Tibial nerve (tissue), 4 donors: ENCODE results near the gene RPL18.

ENCODE experiments used
- CTCF ChIP-seq, 5 experiments: fragments of 200-600 bp in 3 of 5; fragments of 450-650 bp in 2 of 5; sonication (generic) in 3 of 5; IDR thresholded peaks; one replicate each; pipeline ENCODE4 v1.5.1; 2016 to 2019; ENCODE audit warnings: antibody characterized with exemption in 5 of 5, mild to moderate bottlenecking in 3 of 5, moderate library complexity in 2 of 5
- EP300 ChIP-seq, 2 donors: sonication (generic); formaldehyde crosslinking; IDR thresholded peaks; one replicate each; pipeline ENCODE4 v1.6.1; 2017; ENCODE audit warnings: antibody characterized with exemption in 2 of 2, mild to moderate bottlenecking in 1 of 2
- POLR2A ChIP-seq, 2 donors: fragments of 450-650 bp; IDR thresholded peaks; one replicate each; pipeline ENCODE4 v1.6.1; 2017; ENCODE audit warnings: antibody characterized with exemption in 2 of 2, mild to moderate bottlenecking in 2 of 2, moderate library complexity in 2 of 2

GRCh38 chr19:48665786-48666185 is 46.8 kb upstream of the RPL18 start:
- TF ChIP-seq CTCF (IDR thresholded peaks at IDR 0.05): no peak
- TF ChIP-seq POLR2A (IDR thresholded peaks at IDR 0.05): no peak
- TF ChIP-seq EP300 (IDR thresholded peaks at IDR 0.05): no peak
